CD4-positive, alpha-beta T cell treated with Interleukin-2 at 100 ng/mL for 4 hours (primary cell): Measurements from ENCODE around the gene LTBP4.
A peak's percentile ranks its signal among the peaks of the same experiment; 100 is the strongest.
"Not testable (repeated sequence)": the region's sequence is repeated elsewhere in the genome, so short reads cannot be mapped to it uniquely, and the experiment has no call there.

Experiments used
- DNase-seq: peaks from one replicate; pipeline ENCODE4 v3.0.0-alpha.2; 2020; ENCODE audit warnings: low spot score

Gene LTBP4, protein sequence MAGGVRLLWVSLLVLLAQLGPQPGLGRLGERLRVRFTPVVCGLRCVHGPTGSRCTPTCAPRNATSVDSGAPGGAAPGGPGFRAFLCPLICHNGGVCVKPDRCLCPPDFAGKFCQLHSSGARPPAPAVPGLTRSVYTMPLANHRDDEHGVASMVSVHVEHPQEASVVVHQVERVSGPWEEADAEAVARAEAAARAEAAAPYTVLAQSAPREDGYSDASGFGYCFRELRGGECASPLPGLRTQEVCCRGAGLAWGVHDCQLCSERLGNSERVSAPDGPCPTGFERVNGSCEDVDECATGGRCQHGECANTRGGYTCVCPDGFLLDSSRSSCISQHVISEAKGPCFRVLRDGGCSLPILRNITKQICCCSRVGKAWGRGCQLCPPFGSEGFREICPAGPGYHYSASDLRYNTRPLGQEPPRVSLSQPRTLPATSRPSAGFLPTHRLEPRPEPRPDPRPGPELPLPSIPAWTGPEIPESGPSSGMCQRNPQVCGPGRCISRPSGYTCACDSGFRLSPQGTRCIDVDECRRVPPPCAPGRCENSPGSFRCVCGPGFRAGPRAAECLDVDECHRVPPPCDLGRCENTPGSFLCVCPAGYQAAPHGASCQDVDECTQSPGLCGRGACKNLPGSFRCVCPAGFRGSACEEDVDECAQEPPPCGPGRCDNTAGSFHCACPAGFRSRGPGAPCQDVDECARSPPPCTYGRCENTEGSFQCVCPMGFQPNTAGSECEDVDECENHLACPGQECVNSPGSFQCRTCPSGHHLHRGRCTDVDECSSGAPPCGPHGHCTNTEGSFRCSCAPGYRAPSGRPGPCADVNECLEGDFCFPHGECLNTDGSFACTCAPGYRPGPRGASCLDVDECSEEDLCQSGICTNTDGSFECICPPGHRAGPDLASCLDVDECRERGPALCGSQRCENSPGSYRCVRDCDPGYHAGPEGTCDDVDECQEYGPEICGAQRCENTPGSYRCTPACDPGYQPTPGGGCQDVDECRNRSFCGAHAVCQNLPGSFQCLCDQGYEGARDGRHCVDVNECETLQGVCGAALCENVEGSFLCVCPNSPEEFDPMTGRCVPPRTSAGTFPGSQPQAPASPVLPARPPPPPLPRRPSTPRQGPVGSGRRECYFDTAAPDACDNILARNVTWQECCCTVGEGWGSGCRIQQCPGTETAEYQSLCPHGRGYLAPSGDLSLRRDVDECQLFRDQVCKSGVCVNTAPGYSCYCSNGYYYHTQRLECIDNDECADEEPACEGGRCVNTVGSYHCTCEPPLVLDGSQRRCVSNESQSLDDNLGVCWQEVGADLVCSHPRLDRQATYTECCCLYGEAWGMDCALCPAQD (N-terminal part only)

DNA sequence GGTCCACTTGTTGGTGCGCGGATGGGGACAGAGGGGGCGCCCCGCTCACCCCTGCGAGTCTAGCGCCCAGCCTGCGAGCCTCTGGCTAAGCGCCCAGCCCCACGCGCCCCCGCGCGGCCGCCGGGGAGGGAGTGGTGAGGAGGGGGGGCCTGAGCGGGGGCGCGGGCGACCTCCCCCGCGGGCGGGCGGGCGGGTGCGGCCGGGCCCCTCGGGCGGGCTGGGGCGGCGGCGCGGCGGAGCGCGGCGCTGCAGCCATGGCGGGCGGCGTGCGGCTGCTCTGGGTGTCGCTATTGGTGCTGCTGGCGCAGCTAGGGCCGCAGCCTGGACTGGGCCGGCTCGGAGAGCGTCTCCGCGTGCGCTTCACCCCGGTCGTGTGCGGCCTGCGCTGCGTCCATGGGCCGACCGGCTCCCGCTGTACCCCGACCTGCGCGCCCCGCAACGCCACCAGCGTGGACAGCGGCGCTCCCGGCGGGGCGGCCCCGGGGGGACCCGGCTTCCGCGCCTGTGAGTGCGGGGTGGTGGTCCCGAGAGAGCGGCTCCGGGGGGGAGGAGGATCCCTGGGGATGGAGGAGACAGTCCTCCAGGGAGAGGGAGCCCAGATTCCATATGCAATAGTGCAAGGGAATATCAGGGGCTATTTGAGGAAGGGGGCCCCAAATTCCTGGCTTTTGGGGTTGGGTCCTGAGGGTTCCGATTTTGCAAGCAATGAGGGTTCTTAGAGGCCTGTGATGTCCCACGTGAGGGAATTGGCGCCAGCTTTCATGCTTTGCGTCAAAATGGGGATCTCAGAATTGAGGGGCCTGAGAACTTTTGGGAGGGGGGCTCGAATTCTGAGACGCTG lies at the start of gene LTBP4:
Gene LTBP4, plus strand, starts transcription at position 236 of the 841 bp plus-strand sequence. Its CDS starts 19 bp downstream, at position 255.
- DNase-seq, result peak; percentile 29

DNA sequence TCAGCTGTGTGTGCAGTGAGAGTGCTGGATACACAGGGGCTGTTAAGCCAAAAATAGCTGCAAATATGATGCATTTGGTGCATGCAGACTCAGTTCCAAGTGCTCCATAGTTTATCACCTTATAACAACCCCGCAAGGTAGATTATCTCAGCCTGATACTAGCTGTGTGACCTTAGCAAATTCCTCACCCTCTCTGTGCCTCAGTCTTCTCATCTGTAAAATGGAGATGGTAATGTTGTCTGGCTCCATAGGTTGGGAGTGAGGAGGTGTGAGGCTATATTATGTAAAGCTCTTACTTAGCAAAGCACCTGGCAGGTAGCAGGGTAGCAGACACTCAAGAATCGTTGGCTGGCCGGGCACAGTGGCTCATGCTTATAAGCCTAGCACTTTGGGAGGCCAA lies 48.3 kb upstream of the LTBP4 start:
- DNase-seq, result no peak

DNA sequence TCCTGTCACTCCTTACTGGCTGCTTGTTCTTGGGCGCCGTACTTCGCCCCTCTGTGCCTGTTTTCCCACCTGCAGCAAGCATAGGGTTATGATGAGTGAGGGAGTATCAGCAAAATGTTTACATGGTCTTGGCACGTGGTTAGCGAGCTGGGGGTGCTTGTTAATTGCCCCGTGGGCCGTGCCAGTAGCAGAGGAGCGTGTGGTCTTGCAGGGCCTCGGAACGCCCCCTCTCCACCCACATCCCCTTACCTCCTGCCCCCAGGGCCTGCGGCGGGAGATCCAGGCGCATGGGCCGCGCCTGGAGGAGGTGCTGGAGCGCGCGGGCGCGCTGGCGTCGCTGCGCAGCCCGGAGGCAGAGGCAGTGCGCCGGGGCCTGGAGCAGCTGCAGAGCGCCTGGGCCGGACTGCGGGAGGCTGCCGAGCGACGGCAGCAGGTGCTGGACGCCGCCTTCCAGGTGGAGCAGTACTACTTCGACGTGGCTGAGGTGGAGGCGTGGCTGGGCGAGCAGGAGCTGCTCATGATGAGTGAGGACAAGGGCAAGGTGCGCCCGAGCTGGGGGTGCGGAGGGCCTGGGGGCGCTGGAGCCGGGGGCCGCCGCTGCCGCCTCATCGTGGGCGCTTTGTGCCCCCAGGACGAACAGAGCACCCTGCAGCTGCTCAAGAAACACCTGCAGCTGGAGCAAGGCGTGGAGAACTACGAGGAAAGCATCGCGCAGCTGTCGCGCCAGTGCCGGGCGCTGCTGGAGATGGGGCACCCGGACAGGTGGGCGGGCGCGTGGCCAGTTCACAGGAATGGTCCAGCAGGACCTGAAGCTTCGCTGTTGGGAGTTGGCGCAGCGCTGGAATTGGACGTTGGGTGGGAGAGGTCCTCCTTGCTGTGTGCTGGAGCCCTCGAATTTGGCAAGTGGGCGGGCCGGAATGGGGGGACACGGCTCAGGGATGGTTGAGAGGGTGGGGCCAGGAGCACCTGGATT lies 47.0 kb upstream of the LTBP4 start:
- DNase-seq, result no peak

DNA sequence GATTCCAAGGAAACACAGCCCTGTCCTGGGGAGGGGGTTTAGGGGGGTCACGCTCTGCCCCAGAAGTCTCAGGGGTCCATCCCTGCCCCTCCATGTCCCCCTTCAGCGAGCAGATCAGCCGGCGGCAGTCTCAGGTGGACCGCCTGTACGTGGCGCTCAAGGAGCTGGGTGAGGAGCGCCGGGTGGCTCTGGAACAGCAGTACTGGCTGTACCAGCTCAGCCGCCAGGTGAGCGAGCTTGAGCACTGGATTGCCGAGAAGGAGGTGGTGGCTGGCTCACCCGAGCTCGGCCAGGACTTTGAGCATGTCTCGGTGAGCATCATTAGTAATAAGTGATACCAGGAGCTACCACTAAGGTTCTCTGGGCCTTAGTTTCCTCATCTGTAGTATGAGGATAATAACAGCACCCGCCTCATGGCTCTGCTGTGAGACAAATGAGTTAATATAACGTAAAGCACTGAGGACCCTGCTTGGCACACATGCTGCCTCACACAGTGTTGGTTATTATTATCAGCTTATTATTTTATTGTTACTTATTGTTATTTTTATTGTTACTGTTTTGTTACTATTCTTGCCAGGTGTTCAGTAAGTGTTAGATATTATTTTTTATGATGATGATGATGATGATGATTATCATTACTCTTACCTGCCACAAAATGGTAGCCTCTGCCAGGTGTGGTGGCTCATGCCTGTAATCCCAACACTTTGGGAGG lies 45.0 kb upstream of the LTBP4 start:
- DNase-seq, result no peak

DNA sequence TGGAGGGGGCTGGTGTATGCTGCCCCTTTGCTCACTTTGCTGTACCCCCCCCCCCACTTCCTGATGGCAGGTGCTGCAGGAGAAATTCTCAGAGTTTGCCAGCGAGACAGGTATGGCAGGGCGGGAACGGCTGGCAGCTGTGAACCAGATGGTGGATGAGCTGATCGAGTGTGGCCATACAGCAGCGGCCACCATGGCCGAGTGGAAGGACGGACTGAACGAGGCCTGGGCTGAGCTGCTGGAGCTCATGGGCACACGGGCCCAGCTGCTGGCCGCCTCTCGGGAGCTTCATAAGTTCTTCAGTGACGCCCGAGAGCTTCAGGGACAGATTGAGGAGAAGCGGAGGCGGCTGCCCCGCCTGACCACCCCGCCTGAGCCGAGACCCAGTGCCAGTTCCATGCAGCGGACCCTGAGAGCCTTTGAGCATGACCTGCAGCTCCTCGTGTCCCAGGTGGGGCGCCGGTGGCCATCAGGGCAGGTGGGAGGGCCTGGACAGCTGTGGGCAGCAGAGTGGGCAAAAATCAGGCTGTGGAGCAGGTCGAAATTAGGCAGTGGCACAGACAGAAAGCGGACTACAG lies 44.1 kb upstream of the LTBP4 start:
- DNase-seq, result no peak

DNA sequence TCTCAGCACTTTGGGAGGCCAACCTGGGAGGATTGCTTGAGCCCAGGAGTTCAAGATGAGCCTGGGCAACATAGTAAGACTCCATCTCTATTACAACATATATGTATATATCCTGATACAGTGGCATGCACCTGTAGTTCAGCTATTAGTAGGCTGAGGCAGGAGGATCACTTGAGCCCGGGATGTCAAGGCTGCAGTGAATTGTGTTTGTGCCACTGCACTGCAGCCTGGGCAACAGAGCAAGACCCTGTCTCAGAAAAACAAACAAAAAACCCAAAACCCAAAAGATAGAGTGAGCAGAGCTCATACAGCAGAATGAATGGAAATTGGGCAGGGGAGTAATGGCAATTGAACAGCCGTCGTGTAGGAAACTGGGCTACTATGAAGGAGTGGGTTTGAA lies 41.8 kb upstream of the LTBP4 start:
- no peak for DNase-seq

DNA sequence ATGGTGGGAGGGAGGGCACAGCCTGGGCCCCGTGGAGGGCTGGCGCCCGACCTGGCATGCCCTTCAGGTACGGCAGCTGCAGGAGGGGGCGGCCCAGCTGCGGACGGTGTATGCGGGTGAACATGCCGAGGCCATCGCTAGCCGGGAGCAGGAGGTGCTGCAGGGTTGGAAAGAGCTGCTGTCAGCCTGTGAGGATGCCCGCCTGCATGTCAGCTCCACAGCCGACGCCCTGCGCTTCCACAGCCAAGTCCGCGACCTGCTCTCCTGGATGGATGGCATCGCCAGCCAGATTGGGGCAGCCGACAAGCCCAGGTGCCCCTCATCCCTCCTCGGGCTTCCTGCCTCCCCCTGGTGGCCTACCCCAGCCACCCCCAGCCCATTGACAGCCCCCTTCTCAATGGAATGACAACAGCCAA lies 41.1 kb upstream of the LTBP4 start:
- DNase-seq, result no peak

DNA sequence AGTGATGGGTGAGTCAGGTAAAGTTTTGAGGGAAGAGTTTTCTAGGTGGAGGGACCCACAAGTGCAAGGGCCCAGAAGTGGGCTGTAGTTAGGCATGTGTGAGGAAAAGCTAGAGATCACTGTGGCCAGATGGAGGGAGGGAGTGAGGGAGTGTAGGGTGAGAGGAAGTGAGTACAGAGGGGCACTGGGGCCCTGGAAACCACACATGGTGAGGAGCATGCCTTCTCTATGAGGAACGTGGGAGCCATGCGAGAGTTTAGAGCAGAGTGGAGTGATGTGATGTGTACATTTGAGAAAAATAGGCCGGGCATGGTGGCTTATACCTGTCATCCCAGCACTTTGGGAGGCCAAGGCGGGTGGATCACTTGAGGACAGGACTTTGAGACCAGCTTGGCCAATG lies 39.2 kb upstream of the LTBP4 start:
- no peak for DNase-seq

DNA sequence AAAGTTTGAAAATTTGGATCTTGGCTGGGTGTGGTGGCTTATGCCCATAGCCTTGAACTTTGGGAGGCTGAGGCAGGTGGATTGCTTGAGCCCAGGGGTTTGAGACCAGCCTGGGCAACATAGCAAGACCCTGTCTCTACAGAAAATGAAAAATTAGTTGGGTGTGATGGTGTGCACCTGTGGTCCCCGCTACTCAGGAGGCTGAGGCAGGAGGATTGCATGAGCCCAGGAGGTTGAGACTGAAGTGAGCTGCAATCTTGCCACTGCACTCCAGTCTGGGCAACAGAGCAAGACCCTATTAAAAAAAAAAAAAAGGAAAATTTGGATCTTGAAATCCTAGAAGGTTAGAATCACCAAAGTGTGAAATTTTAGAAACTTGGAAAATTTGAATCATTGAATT lies 36.6 kb upstream of the LTBP4 start:
- not testable (repeated sequence) for DNase-seq

DNA sequence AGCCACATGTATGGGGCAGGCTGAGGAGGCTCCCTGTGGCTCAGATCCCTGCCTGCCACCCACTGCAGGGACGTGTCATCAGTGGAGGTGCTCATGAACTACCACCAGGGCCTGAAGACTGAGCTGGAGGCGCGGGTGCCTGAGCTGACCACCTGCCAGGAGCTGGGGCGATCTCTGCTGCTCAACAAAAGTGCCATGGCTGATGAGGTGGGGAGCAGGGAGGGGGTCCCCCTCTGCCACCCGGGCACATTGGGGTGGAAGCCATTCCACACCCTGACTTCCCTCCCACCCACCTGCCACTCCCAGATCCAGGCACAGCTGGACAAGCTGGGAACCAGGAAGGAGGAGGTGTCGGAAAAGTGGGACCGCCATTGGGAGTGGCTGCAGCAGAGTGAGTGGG lies 35.8 kb upstream of the LTBP4 start:
- DNase-seq, result no peak

DNA sequence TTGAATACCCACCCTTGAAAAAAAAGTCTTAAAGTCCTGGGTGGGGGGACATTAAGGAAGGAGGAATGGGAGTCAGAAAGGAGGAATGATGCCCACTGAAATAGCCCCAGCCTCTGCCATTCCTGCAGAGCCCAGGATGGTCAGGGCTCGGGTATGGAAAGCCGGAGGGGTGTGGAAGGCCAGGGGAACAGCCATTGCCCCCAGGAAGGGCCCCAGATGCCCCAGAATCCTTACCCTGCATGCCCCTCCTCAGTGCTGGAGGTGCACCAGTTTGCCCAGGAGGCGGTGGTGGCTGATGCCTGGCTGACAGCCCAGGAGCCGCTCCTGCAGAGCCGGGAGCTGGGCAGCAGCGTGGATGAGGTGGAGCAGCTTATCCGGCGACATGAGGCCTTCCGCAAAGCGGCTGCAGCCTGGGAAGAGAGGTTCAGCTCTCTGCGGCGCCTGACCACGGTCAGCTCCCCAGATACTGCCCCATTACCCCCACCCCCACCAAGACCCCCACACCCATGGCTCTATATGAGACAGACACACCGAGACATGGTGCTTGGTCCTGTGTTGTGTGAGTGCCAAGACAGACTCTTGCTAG lies 35.2 kb upstream of the LTBP4 start:
- no peak for DNase-seq

DNA sequence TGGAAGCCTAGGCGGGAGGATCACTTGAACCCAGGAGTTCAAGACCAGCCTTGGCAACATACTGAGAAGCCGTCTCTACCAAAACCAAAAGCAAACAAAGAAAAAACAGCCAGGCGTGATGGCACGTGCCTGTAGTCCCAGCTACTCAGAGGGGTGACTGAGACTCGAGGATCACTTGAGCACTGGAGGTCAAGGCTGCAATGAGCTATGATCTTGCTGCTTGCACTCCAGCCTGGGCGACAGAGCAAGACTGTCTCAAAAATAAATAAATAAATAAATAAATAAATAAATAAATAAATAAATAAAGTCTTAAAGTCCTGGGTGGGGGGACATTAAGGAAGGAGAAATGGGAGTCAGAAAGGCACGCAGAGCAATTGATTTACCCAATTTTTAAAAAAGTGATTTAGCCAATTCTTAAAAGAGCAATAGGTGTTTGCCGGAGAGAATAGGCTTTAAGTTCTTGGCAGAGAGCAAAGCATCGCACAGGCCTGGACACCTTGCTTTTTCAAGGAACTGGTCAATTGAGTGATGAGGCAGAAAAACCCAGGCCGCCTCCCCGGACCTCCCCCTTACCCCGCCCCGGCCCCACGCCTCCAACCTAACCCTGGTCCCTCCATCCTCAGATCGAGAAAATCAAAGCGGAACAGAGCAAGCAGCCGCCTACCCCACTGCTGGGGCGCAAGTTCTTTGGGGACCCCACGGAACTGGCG lies 34.0 kb upstream of the LTBP4 start:
- DNase-seq, result no peak

DNA sequence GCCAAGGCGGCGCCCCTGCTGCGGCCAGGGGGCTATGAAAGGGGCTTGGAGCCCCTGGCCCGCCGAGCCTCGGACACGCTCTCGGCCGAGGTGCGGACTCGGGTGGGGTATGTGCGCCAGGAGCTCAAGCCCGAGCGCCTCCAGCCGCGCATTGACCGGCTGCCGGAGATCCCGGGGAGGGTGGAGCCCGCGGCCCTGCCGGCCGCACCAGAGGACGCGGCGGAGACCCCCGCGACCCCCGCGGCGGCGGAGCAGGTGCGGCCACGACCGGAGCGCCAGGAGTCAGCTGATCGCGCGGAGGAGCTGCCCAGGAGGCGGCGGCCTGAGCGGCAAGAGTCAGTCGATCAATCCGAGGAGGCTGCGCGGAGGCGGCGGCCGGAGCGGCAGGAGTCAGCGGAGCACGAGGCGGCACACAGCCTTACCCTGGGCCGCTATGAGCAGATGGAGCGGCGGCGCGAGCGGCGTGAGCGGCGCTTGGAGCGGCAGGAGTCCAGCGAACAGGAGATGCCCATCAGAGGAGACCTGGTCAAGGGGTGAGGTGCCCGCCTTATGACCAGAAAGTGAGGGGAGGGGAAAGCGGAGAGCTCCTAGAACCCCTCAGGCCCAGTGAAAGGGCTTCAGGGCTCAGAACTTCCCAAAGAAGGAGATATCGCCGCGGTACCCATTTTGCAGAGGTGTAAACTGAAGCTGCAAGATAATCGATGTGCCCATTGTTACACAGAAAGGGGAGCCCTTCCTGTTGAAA lies 33.2 kb upstream of the LTBP4 start:
- no peak for DNase-seq

DNA sequence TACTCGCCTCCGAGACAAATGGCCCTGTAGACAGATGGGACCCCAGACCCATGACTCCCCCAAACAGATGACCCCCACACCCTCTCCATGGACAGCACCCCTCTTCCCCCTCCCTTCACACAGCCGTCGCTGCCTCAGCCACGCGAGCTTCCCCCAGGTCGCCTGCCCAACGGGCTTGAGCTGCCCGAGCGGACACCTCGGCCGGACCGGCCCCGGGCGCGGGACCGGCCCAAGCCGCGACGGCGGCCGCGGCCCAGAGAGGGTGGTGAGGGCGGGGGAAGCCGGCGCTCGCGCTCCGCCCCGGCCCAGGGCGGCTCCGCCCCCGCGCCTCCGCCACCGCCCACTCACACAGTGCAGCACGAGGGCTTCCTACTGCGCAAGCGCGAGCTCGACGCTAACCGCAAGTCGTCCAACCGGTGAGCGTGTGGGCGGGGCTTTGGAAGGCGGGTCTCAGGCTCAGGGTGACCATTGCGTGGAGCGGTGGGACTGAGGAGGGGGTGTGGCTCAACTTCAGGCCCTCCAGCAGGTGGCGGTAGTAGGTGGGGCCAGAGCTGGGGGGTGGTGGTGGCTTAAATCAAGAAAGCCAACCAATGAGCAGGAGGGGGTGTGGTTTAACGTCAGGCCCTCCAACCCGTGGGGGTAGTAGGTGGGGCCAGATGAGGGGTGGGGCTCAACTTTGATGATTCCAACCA lies 30.7 kb upstream of the LTBP4 start:
- peak; percentile 98 for DNase-seq

DNA sequence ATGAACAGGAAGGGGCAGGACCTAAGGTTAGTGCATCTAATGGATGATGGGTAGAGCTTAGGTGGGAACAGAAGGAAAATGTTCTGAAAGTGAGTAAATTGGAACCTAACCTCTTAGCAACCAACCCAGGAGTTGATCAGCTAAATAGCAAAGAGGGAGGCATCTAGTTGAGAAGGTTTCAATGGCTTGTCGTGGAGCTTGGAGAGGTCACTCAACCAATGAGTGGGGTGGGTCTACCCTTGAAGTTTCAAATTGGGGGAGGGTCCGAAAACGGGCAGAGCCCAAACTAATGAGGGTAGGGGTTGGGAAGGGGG lies 30.2 kb upstream of the LTBP4 start:
- no peak for DNase-seq

DNA sequence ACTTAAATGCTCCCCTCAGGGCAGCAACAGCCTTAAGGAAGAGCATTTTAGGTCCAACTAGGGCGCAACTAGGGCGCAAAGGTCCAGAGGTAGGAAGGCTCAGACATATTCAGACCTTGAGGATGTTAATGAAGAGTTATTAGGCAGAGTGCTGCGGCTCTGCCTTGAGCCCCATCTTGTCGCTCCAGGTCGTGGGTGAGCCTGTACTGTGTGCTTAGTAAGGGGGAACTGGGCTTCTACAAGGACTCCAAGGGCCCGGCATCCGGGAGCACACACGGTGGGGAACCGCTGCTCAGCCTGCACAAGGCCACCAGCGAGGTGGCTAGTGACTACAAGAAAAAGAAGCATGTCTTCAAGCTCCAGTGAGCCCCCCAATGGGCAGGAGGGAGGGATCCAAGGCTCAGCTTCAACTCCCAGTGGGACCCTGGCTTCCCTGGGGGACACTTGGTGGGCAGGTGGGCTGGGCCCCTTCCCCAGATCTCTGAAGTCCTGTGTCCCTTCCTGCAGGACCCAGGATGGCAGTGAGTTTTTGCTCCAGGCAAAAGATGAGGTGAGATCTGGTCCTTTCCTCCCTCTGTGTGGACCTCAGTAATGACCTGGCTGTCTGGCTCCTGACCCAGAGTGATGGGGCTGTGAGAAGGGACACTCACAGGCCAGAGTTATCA lies 29.2 kb upstream of the LTBP4 start:
- no peak for DNase-seq
